Right ventricle myocardium inferior (tissue), 1 donor: ENCODE results near the gene C12orf56. TPM values are rescaled to one million over a fixed set of nuclear protein-coding genes. Genes with fewer than 3 reads are reported as not detected.

Experiments used
- ATAC-seq: fragments of 200-7000 bp; cut with Tn5 transposase; one replicate; pipeline ENCODE4 v1.9.1; 2020; ENCODE audit warnings: mild to moderate bottlenecking, moderate library complexity
- DNase-seq: peaks from one replicate; pipeline ENCODE4 v3.0.0; 2021; ENCODE audit errors: missing footprints
- intact Hi-C: fragments of 100-400 bp; cut with DNase I; formaldehyde crosslinking; loops from one replicate; pipeline ENCODE4 v1.11.0; 2022
- long read RNA-seq: library from polyadenylated mRNA; unstranded; transcript quantifications from one replicate; pipeline ENCODE4 v2.0.0, GENCODE V29; 2021
- total RNA-seq: library from RNA; stranded (reverse); fragmentation: NEBNext Ultra II Directional; extraction: Animal tissue kit (Norgen Biotek cat#: 25700); gene quantifications from one replicate; pipeline ENCODE4 v1.2.1, GENCODE V29; 2021
- donor health status: DM: no; HTN: yes; CAD: no; lungs with severe emphysema.

Gene C12orf56
- total RNA-seq, result not detected
- long read RNA-seq, result 0 reads

DNA sequence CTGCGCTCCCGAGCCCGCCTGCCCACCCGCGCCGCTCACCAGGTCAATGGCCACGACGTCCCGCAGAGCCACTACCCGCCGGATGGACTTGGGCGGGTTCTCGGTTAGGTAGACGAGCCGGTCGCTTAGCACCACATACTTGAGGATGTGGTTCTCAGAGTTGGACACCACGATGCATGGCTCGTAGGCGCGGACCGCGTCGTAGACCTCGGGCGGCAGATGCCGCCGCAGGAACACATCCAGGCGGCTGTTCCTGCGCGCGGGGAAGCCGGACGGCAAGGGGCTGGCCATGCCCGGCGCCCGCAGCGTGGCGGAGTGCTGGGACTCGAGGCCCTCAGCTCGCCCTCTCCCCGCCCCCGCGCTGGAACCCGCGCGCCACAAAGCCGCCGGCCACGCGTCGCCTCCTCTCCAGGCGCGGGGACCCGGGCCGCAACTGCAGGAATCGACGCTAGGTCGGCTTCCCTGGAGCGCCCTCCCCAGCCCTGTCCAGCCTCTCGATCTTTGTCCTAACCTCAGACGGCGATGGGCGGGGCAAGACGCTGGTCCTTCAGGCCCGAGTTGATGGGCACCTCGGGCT, at the start of gene C12orf56:
C12orf56 (minus strand) TSS at position 484 of the 577 bp plus-strand sequence; CDS start at position 291, 193 bp downstream.
- DNase-seq (no peak), ATAC-seq (no peak)
- intact Hi-C loops, result no loop called here

GRCh38 chr12:64440100-64440499, 49.5 kb upstream of the C12orf56 start:
- intact Hi-C loops, result no loop called here
- DNase-seq, result no peak
- no peak for ATAC-seq

- no peak for ATAC-seq
- no peak for DNase-seq
- intact Hi-C loops, result no loop called here
These were observed 43.4 kb upstream of the C12orf56 start for GRCh38 chr12:64433915-64434314.

- ATAC-seq, result no peak
- DNase-seq, result no peak
- intact Hi-C loops, result no loop called here
These were observed 41.2 kb upstream of the C12orf56 start for GRCh38 chr12:64431791-64432190.

- intact Hi-C loops, result no loop called here
- ATAC-seq (no peak), DNase-seq (no peak)
These were observed 40.3 kb upstream of the C12orf56 start for GRCh38 chr12:64430886-64431285.

DNA sequence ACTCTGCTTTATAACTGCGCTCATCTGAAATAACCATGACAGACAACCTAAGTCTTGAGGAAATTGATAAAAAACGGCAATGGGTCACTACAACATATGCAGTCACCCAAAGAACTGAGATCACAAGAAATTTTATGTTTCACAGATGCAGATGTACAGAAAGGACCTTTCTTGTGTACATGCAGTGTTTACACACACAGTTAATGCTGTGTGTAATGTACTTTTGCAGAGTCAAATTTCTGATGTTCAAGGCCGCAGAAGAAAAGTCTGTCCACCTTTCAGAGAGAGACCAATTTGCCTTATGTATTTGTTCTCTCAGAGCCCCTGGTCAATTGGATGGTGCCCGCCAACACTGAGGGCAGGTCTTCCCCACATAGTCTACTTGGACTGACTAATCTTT, 38.4 kb upstream of the C12orf56 start:
- intact Hi-C loops, result no loop called here
- ATAC-seq (no peak), DNase-seq (no peak)

- no peak for ATAC-seq
- intact Hi-C loops, result no loop called here
- DNase-seq, result no peak
These were observed 37.4 kb upstream of the C12orf56 start for GRCh38 chr12:64427988-64428387.

DNA sequence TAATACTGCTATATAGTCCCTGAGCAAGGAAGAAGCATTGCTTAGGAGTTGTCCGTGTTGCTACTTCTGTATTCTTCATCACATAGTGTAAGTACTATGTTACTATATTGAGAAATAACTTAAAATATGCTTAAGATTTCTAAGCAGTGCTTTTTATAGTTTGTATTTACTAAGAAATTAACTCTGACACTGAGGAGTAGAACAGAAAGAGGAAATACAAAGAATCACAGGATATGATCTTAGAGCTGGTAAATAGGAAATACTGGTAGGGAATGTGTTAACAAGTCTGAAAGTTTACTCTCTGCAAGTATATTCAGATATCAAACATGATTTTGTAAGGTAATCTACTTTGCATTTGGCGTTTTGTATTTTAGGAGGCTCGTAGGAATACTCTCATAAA, 29.1 kb upstream of the C12orf56 start:
- intact Hi-C loops, result loop anchor here (5.0 kb wide), 1 partner anchor 68 kb away; no protein-coding TSS in a partner anchor
- ATAC-seq (no peak), DNase-seq (no peak)

DNA sequence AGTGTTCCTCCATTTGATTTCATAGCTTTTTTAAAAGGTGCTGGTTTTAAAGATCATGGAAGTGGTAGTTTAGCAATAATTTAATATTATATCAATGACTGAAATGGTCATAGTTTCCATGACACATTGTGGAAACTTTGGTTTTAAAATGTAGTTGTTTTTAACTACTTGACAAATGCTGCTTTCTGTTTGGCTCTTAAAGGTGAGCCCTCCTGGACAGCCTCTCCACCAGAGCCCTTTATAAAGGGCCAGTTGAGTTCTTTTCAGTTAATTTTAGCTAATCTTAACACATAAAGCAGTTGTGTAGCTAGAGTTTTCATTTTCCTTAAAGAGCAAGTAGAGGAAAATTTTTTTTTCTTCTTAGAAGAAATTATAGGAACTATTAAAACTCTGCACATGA, 27.7 kb upstream of the C12orf56 start:
- ATAC-seq, result no peak
- intact Hi-C loops, result no loop called here
- DNase-seq, result no peak

GRCh38 chr12:64413884-64414283, 23.3 kb upstream of the C12orf56 start:
- intact Hi-C loops, result no loop called here
- DNase-seq (no peak), ATAC-seq (no peak)

DNA sequence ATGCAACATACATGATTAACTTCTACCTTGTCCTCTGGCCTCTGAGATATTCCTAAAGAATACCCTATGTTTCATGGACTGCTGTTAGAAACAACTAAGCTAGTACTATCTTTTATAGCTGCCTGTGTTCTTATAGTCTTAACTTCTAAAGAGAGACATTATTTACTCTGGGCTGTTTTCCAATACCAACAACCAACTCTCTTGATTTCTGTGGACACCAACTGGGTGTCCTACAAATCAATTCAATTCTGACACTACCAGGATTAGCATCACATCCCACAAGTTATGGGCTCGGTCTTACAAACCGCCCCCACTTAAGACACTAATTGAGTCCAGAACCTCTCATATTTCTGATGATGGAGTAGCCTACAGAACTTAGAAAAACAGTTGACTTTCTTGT, 21.9 kb upstream of the C12orf56 start:
- ATAC-seq, result no peak
- DNase-seq, result no peak
- intact Hi-C loops, result no loop called here

DNA sequence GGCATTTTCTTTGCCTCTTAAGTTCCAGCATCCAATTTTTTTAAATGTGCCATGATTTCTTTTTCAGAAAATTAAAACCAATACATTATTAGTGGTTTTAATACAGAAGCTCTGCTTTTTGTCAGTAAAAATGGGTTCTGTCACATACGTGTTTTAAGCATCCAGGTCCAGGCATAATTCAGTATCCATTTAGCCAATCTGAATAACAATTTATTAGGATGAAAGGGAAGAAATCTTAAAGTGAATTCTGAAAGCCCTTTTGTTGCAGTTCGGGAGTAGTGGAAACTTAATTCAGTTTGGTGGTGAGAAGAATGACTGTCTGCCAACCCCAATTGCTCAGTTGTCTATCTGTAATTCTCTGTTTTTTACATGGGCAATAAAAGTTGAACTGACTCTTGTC, 20.9 kb upstream of the C12orf56 start:
- DNase-seq, result no peak
- intact Hi-C loops, result no loop called here
- no peak for ATAC-seq

DNA sequence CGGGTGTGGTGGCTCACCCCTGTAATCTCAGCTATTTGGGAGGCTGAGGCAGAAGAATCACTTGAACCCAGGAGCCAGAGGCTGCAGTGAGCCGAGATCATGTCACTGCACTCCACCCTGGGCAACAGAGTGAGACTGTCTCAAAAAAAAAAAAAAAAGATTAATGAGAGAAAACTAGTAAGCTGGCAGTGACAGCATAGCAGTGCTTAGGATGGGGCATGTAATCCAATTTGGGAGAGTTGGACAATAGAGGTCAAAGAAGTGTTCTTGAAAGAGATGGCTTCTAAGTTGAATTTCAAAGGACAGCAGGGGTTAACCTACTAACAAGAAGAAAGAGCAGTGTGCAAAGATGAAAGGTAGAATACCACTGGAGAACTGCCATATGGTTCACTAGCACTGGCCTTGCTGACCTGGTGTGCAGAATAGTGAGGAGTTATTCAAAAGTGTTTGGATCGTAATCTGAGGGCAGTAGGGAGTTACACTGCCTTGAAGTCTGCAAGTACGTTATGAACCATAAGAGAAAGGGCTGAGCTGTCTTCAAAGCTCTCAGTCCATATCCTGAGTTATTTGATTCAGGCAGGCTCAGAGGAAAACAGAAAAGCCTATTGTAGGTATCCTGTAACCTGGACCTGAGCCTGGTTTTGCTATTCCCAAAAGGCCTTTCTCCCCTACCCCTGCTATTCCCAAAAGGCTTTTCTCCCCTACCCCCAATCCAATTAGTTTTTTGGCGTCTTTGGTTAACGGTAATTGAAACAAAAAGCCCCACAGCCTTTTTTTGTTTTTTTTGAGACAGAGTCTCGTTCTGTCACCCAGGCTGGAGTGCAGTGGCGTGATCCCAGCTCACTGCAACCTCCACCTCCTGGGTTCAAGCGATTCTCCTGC, 17.0 kb upstream of the C12orf56 start:
- intact Hi-C loops, result loop anchor here (5.0 kb wide), 1 partner anchor 45 kb away; the partner anchor contains the start of gene TBK1
- DNase-seq, result no peak
- no peak for ATAC-seq

DNA sequence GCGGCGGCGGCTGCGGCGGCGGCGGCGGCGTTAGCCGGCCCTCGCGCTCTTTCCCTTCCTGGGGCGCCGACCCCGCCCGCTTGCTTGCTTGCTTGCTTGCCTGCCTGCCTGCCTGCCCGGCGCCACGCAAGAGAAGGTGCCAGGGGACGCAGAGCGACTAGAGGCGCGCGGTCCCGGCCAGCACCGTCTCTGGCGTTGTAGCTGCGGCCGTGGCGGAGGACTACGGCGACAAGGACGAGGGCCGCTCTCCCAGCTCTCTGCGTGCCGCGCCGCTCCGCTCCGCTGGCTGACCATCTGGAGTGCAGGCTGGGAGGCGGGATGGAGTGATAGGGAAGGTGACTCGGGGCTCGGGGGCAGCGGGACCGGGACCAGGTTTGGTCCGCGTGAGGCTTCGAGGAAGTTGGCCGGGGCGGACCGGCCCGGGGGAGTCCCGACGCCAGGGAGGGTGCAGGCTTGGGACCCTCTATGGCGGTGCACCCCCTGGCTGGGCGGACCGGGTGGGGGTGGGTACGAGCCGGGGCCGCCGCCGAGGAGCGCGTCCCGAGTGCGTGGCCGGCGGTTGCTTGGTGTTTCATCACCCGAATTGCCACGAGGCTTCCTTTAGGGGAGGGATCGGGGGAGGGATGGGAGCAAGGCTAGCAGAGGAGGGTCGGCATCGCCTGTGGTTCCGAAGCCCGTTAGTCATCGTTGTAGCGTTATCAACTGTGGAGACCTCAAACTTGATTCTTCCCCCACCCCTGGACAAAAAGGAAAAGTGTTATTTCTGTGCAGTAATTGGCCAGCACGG, 14.1 kb upstream of the C12orf56 start:
- intact Hi-C loops, result loop anchor here (5.0 kb wide), 1 partner anchor 48 kb away; the partner anchor contains the start of gene TBK1
- ATAC-seq, result peak; percentile 53
- DNase-seq, result no peak

- intact Hi-C loops, result no loop called here
- ATAC-seq (peak; percentile 97), DNase-seq (peak; percentile 97)
These were observed 13.3 kb upstream of the C12orf56 start, which contains the start of gene XPOT for GRCh38 chr12:64403707-64404469. Gene XPOT (plus strand): TSS chr12:64404392. CDS start chr12:64410036, 5,644 bp downstream.

DNA sequence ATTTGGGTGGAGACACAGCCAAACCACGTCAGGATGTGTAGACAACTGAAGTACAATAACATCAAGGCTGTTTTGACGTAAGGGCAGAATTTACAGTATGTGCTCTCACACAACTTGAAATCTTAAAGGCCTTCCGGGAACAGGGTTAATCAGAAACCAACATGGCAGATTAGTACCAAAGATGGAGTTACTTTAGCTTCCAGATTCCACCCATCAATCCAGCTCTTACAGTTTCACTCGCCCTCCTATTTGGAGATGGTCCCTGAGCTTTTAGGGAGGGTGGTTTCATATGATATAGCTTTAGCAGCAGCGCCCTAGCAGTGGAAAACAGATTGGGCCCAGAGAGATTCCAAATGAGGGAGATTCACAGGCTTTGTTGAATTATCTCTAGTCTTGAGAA, 11.6 kb upstream of the C12orf56 start:
- intact Hi-C loops, result no loop called here
- DNase-seq (no peak), ATAC-seq (no peak)

DNA sequence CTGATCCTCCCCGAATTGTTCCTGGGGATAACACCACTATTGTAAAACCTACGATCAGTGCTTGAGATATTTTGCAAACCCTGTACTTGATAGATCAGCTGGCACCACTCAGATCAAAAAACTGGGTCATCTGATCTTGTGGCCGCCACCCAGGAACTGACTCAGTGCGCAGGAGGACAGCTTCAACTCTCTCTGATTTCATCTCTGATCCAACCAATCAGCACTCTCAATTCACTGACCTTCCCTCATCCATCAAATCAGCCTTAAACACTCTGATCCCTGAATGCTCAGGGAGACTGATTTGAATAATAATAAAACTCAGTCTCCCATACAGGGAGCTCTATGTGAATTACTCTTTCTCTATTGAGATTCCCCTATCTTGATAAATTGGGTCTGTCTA, 9.5 kb upstream of the C12orf56 start:
- ATAC-seq (no peak), DNase-seq (no peak)
- intact Hi-C loops, result no loop called here

GRCh38 chr12:64395739-64396138, 5.2 kb upstream of the C12orf56 start:
- intact Hi-C loops, result loop anchor here (5.0 kb wide), 1 partner anchor 553 kb away; the partner anchor contains the start of gene SRGAP1
- DNase-seq (no peak), ATAC-seq (no peak)

DNA sequence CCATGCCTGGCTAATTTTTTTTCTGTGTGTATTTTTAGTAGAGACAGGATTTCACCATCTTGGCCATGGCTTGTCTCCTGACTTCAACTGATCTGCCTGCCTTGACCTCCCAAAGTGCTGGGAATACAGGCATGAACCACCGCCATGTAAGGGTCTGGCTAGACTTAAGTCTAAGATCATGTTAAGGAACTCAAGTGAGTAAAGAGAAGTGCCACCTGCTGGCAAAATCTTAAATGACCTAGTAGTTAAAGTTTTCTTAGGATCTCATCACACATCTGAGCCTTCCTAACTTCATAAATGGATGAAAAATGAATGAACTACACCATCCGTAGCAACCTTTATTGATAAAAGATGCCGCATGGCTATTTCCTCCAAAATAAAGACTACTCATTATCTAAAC, 1.7 kb upstream of the C12orf56 start:
- DNase-seq, result no peak

More for the DNA sequence above, 1.7 kb upstream of the C12orf56 start:
- ATAC-seq, result no peak
- intact Hi-C loops, result no loop called here
